Lower leg skin (tissue), 3 donors: Measurements from ENCODE around the gene GTF2F1.

Experiments
- CTCF ChIP-seq, 3 donors: fragments of 450-650 bp; IDR thresholded peaks; one replicate each; pipeline ENCODE4 v1.5.1; 2016; ENCODE audit warnings: antibody characterized with exemption in 3 of 3, mild to moderate bottlenecking in 3 of 3, moderate library complexity in 2 of 3
- POLR2A ChIP-seq, 2 donors: fragments of 450-650 bp; IDR thresholded peaks; one replicate each; pipeline ENCODE4 v1.6.1; 2016 to 2017; ENCODE audit warnings: antibody characterized with exemption in 2 of 2, mild to moderate bottlenecking in 1 of 2, moderate library complexity in 1 of 2

- TF ChIP-seq POLR2A (IDR thresholded peaks at IDR 0.05) = no peak
- no peak for TF ChIP-seq CTCF (IDR thresholded peaks at IDR 0.05)
These were observed 20.3 kb upstream of the GTF2F1 start for GRCh38 chr19:6413291-6413690.
